B cell (primary cell): ENCODE data around the gene MRM1.

Experiments used
- CTCF ChIP-seq: fragments of 200-600 bp; IDR thresholded peaks from one replicate; pipeline ENCODE4 v1.8.0; 2022; ENCODE audit warnings: antibody characterized with exemption, mild to moderate bottlenecking
- EZH2 ChIP-seq: IDR thresholded peaks from 2 replicates; pipeline ENCODE4 v1.6.1; 2012; ENCODE audit warnings: borderline replicate concordance, low read depth, mild to moderate bottlenecking, moderate library complexity, low read length; ENCODE audit not compliant: insufficient read depth, poor library complexity, severe bottlenecking

GRCh38 chr17:36616061-36617029 is 15.0 kb downstream of the MRM1 start:
- TF ChIP-seq CTCF = no peak
- no peak for TF ChIP-seq EZH2
